Activated CD4-positive, alpha-beta T cell treated with anti-CD3 and anti-CD28 coated beads for 24 hours (primary cell): ENCODE measurements around the gene DUSP8.

Source experiments
- DNase-seq, 2 donors: peaks; one replicate each; pipeline ENCODE4 v3.0.0-alpha.2; 2020; ENCODE audit warnings: low read depth in 2 of 2

DUSP8 gene

DNA sequence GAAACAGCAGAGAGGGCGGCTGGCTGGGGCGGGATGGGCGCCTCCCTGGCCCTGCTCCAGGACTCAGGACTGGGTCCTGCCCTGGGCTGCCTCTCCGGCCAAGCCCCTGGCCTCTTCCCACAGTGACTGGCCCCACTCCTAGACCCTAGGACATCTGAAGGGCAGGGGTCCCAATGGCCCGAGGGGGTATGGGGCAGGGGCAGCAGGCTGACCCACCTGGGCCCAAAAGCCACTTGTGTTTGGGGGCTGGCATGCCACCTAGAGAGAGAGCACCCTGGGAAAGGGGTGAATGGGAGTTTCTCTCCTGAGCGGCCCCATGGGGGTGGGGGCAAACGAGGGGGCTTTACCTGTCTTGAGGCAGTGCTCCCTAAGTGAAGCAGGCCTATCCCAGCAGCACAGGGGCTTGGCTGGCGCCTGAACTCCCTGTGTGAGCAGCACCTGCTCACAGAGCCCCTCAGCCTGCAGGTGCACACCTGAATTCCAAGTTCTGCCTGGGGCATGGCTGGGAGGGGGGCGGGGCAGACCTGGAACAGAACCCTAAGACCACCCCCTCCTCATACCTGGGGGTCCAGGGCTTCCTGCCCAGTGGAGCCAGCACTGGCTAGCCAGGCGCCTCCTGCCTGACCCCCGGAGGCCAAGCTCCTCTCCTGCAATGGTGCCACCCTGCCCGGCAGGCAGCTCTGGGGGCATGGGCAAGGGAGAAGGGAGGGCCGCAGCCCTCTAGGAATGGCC is 16.9 kb downstream of the DUSP8 start:
- no peak for DNase-seq

DNA sequence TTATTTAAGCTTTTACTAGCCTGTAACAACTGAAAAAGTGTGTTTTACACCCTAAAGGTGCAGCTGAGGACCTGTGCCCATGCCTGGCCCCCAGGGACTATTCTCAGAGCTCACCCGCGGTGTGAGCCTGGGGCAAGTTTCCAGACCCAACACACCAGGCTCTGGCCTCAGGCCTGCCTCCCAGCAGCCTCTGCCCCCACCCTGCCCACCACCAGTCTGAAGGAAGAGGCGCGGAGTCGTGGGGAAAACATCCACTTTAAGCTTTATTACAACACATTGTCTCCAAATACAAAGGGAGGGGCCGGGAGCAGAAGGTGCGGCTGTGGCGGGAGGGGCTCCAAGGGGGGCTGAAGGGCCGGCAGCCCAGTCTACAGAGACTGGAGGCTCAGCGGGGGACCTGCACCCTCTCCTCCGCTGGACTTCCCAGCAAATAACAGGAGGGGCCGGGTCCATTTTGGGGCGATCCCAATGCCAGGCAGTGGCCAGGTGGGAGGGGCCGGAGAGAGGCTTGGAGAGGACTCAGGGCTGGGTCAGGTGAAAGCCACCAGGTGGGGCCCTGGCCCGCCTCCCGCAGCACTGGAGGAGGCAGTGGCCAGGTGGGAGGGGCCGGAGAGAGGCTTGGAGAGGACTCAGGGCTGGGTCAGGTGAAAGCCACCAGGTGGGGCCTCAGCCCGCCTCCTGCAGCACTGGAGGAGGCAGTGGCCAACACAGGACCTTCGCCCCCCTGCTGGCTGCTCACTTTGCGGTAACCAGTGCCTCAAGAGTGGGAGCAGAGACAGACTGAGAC is 18.1 kb downstream of the DUSP8 start:
- DNase-seq, result no peak

DNA sequence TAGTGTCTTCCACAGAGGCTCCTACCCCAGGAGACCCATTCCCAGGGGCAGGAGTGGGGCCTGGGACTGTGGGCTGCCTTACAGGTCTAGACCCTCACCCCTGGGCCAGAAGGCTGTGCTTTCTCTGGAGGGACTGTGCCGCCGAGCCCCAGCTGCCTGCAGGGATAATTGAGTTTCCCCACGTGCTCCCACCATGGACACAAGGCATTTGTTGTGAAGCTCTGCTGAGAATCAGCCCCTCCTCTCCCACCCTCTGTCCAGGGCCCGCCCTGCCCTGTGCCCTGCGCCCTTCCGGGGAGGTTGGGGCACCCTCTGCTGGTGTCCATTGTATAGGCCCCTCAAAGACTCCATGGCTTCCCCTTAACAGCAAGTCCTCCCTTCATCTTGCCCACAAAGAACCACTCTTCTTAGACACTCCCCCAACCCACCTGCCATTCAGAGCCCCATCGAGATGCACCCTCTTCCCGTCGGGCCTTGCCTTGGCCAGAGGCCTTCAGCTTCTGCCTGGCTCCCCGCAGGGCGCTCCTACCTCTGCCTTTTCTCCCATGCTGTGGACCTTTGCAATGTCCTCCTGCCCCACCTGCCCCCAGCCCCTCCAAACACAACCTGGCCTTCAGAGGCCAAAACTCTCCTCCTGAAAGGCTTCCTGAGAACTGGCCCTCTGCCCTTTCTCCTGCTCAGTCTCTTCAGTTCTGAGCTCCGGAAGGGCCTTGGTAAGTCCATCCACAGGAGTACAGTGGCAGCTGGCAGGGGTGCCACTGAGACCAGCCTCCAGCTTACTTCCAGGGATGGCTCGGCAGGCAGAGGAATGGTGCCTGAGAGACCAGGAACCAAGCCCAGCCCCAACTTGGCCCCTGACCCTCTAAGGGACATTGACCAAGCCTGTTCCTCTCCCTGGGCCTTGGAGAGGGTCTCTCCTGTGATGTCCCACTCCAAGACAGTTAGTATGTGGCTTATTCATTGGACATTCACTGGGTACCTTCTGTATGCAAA is 22.4 kb downstream of the DUSP8 start:
- no peak for DNase-seq

DNA sequence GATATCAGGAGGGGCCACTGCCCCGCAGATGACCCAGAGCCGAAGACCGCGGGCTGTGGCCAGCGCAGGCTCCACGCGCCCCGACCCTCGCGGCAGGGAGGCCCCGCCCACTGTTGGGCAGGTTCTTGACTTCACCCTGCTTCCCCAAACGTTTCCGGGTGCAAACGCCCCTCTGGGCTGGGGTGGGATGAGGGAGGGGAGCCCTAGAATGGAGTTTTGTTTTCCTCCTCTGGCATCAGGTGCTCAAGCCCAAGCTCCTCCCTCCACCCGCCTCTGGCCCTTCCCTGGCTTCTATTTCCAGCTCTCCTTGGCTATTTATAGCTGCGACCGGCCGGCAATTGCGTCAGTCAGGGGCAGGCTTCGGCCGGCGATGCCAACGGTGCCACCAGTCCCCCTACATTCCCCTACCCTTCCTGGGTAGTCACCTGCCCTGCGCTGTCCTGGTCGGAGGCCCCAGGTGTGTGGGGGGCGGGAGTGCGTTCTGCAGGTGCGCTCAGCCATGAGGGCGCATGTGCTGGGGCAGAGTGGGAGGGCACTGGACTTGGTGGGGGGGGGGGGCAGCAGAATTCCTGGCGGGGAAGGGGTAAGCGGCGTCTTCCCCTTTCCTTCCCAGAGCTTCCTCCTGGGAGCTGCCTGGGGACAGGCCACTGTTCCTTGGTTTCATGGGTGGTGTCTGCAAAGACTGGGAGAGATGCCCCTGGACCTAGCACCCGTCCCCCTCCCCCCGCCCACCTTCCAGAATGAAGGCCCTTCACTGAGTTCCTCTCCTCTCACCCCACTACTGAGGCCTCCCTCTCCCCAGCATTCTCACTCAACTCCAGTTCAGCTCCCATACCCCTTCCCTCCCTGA is 23.6 kb downstream of the DUSP8 start:
- DNase-seq, result no peak

DNA sequence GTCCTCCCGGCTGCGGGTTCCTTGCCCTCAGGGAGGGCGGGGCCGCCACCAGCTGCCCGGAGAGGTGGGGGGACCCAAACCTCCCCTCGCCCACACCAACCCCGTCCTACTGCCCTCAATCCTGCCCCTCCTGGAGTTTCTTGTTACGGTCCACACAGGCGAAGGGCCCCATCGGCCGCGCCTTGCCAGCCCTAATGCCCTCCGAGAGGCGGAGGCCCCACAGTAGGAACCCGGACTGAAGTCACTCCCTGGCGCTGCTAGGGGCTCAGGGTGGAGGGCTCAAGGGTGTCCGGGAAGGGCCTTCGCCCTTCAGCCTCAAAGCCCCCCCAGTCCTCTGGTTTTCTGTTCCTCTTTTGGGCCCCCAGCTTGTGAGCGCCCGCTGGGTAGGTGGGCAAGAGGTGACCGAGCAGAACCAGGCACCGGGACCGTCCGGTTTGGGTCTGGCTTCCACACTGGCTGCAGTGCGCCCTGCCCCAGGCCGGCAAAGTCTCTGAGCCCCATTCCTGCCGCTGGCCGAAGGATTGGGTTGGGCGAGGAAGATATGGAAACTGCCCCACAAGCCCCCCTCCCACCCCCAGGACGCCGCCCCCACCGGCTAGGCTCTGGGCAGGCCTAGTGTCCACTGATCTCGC is 24.5 kb downstream of the DUSP8 start:
- no peak for DNase-seq

DNA sequence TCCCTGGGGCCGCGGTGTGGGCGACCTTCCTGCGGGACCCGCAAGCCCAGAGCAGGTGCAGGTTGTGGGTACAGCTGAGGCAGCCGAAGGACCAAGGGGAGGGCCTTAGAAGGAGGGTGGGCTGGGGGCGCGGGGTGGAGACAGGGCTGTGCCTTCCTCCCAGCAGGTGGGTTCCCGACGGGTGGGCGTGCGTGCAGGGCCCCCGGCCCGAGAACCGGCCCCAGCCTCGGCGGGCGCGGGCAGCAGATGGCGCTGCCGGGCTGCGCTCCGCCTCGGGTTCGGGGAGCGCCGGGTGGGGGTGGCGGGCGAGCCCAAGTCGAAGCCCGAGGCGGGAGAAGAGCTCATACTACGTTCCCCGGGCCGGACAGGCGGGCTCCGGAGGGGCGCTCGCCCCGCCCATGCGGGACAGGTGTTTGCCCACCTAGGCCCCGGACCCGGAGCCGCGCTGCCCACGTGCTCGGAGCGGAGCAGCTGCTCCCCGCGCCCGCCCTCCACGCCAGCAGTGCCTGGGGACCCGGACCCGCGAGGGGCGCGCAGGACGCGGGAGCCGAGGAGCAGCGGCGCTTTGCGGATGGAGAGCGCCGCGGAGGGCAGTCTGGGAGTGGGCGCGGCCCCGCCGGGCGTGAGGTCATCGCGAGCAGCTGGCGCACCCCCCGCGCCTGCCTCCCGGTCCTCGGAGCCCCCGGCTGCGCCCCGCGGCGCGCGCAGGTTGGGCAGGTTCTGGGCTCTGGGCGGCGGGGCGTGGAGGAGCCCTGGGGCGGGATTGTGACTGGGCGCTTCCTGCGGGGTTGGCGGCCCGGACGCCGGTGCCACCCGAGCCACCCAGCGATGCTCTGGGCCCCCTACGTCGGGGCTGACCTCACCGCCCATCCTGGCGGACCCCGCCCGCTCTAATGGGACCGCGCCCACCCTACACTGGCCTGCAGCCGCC is 25.3 kb downstream of the DUSP8 start:
- DNase-seq, result peak; percentile 22 to 25

DNA sequence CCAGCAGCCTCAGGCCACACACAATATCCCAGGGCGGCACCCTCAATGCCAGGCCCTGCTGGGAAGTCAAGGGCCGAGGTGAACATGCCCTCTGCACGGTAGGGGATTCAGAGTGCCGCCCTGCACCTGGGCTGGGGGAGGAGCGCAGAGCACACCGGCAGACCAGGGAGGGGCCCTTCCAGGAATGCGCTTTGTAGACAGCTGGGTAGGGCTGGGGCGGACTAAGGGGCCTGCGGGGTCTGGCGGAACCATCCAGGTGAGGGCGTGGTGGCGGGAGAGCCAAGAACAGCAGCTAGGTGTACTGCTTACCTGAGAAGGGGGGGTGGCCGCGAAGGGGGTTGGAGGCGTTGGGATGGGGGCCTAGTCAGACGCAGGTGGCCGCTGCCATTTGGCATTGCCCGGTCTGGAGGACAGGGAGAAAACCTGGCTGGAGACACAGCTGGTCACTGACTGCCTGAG is 26.0 kb downstream of the DUSP8 start:
- DNase-seq, result no peak

DNA sequence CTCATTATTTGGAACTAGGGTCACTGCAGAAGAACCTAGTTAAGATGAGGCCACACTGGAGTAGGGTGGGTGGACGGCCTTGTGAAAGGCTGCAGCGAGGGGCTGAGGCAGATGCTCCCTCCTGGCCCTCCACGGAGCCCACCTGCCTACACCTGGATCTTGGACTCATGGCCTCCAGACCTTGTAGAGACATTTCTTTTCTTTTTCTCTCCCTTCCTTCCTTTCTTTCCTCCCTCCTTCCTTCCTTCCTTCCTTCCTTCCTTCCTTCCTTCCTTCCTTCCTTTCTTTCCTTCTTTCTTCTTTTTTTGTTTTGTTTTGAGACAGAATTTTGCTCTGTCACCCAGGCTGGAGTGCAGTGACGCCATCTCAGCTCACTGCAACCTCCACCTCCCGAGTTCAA is 26.6 kb downstream of the DUSP8 start:
- no peak for DNase-seq

DNA sequence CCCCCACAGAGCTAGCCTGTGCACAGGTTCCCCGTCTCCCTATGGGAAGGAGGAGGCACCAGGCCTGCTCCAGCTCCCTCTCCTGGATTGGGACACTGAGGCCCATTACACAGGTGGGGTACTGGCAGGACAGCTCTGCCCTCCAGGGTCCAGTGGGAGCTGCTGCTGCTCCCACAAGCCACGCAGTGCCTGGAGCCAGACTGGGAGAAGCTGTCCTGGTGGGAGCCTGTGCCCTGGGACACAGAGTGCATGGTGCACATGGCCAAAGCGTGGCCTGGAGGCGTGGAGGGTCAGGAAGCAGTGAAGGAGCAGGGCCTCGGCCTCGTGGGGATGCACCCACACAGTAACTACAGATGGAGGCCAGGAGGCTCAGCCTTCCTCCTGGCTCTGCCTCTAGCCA is 27.5 kb downstream of the DUSP8 start:
- DNase-seq, result no peak

DNA sequence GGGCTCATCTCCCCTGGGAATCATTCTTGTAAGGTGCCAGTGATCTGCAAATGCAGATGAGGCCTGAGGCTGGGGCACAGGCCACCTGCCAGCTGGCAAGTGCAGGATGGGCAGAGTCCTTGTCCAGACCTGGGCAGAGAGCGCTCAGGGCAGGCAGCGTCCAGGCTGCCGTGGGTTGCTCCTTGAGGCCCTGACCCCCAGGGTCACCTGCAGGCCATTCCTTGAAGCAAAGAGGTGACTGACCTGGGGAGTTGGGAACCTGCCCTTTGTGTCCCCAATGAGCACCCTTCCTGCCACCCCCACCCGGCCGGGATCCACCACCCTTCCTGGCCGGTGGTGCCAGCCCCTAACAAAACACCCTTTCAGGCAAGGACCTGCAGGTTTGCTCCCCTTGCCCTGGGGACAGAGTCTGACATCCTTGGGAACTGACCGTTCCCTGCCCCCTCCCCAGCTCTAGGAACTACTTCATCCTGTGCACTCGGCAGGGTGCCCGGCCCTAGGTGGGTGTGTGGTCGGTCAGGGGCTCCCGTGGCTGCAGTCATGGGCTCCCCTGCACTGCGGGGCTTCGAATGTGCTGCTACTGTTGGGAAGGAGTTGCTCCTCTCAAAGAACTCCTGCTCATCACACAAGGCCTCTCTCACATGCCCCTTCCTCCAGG is 28.3 kb downstream of the DUSP8 start:
- DNase-seq, result no peak

DNA sequence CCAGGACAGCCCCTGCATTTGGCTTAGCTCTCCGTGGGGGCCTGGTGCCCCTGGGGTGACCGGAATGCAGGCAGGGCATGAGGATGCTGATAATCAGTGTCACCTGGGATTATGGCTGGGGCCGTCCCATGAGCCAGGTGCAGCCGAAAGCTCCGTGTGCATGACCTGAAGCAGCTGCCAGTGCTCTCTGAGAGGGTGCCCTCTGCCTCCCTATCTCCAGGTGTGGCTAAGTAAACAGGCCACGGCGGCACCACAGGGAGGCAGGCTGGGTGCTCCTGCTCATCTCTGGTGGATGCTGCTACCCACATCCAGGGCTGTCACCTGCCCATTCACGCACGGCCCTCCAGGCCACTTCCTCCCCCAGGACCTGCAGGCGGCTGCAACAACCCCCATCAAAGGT is 29.8 kb downstream of the DUSP8 start:
- no peak for DNase-seq

DNA sequence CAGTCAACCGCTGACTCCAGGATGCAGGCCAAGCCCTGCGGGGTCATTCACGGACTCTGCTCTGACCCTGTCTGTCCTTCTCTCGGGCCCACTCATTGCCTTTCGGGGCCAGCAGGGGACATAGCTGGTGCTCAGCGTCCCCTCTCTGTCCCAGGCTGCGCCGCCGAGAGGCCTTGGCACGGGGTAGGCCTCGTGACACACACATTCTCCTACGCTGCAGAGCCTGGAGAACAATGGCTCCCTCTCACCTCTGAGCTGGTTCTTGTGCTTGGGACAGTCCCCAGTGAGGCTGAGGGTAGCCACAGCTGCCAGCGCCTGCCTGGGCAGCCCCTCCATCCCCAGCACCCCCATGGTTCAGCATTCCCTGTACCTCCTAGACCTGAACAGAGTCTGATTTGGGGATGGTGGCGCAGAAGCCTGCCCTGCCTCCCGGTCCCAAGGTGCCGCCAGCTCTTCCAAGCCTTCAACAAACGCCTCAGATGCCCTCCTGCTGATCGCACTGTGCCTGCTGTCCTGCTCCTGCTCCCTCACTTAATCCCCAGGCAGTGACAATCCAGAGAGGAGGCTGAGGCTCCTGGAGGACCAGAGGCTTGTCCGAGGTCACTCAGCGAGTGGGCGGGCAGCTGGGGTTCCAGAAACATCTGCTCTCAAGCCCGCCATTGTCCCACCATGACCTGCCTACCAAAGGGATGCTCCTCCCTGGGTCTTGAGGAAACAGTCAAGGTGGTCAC is 30.4 kb downstream of the DUSP8 start:
- DNase-seq, result no peak

DNA sequence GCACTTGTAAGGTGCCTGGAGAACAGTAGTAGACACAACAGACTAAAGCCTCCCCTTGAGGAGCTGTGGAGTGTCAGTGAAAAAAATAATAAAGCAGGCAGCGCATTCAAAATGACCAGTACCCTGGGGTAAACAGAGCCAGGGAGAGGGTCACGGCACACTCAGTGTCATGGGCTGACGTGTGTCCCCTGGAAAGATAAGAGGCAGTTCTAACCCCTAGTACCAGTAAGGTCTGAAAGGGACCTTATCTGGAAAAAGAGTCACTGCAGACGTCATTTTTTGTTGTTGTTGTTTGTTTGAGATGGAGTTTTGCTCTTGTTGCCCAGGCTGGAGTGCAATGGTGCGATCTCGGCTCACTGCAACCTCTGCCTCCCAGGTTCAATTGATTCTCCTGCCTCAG is 32.0 kb downstream of the DUSP8 start:
- DNase-seq, result no peak

DNA sequence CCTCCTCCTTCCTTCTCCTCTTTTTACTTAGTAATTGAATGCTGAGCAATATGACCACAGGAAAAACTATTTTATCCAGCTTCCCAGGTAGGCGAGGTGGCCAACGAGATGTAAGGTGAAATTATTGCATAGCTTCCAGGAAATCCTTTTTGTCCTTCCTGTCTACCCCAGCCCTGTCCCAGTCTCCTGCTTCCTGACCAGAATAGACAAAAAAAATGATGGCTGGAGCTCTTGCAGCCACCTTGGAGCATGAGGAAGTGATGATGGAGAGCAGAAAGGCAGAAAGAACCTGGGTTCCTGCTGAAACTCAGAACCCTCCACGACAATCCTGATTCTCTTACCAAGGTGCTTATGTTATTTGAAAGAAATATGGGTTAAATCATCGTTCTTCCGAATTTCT is 33.9 kb downstream of the DUSP8 start:
- no peak for DNase-seq

DNA sequence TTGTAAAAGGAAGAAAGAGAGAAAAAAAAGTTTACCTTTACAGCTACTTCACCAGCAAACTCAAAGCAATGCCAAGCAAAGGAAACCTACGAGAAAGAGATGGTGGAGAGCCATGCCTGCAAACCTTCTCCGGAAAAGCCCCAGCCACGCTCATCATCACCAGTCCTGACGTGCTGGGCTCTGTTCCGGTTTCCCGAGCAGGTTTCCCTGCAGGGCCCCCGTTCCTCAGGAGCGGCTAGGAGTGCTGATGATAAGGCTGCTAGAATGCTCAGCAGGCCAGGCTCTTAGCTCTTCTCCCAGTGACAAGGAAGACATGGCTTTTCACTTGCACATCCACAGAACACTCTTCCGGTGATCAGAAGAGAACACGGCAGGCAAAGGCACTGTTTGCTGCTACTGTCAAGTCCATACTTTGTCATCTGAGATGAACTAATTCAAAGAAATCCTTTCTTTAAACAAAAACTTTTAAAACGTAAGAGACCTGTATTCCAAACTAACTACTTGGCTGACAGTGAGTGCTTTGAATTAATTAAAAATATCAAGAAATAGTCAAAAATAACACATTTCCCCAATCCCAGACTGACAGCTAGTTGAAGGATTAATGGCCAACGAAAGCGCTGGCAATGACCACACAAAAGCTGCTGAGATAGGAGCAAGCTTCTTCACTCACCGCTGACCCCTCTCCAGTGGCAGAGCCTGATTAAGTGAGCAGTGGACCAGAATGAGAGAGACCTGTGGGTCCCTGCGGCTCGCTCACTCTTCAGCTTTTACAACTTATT is 35.8 kb downstream of the DUSP8 start:
- no peak for DNase-seq

DNA sequence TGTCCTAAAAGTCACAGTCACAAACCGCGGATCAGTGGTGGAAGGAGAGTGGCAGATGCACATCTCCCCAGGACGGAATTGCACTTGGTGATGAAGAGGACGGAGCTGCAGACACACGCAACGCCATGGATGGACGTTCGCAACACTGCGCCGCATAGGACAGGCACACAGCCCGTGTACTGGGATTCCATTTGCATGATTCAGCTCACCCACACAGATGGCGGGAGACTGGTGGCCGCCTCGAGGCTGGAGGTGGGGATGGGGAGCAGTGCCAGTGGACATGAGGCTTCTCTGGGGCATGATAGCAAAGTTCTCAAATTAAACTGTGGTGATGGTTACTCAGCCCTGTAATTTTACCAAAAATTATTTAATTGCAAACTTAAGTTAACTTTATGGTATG is 37.4 kb downstream of the DUSP8 start:
- no peak for DNase-seq

DNA sequence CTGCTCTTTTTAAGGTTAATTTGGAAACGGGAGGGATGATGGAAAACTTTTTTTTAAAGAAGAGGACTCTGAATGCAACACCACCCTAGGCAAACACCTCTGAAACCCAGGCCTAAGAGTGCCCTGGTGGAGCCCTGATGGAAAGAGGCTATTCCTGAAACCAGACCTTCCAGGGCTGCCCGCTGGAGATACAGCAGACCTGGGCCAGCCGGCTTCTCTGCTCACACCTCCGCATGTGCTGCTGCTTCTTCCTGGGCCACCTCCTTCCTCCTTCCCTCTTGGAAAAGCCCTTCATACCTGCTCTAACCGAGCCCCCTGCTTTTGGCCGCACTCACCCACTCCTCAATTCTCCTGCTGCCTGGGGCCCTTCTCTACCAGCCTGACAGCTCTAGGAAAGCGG is 37.9 kb downstream of the DUSP8 start:
- no peak for DNase-seq

DNA sequence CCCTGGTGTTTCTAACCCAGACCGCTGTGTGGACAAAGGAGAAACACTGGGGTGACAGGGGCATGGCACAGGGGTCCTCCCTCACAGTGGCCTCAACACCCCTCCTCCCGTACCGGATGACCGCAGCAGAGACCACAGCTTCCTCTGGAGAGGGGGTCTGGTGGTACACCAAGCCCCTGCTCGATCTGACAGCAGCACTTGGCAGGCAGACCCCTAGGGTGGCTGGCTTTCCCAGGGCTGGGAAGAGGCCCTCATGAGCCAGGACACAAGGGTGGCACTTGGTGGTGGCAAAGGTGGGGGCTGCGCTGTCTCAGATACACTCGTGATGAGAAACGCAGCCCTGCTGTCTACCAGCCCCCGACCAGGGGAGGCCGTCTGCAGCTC is 38.7 kb downstream of the DUSP8 start:
- DNase-seq, result no peak
